Large intestine (tissue), 3 donors: ENCODE measurements around the gene KHDC1. TPM values are rescaled to one million over a fixed set of nuclear protein-coding genes. Genes with fewer than 3 reads are reported as not detected.
"Not testable (repeated sequence)": the region's sequence is repeated elsewhere in the genome, so short reads cannot be mapped to it uniquely, and the experiment has no call there.

Source experiments
- DNase-seq, 2 donors: peaks; one replicate each; pipeline versions ENCODE4 v3.0.0 to v3.0.0-alpha.2; 2013
- H3K27ac ChIP-seq: one replicate; pipeline ENCODE4 v1.5.1; 2013; ENCODE audit warnings: low read length
- H3K27me3 ChIP-seq: 2 replicates; pipeline ENCODE4 v1.6.1; 2013; ENCODE audit warnings: low read length; ENCODE audit not compliant: control insufficient read depth, insufficient read depth
- H3K36me3 ChIP-seq: 2 replicates; pipeline ENCODE4 v1.6.1; 2013; ENCODE audit warnings: low read length; ENCODE audit not compliant: control insufficient read depth, insufficient read depth
- H3K4me1 ChIP-seq: one replicate; pipeline ENCODE4 v1.6.1; 2013; ENCODE audit warnings: low read length; ENCODE audit not compliant: control insufficient read depth, insufficient read depth
- H3K4me3 ChIP-seq: one replicate; pipeline ENCODE4 v1.5.1; 2013; ENCODE audit warnings: low read length
- H3K9me3 ChIP-seq: one replicate; pipeline ENCODE4 v1.6.1; 2013; ENCODE audit warnings: mild to moderate bottlenecking, low read depth, low read length, moderate library complexity; ENCODE audit not compliant: control insufficient read depth
- WGBS: methylation state at CpG from one replicate; pipeline ENCODE4 v1.1.5; 2013; ENCODE audit warnings: low lambda C conversion rate; ENCODE audit not compliant: insufficient coverage; 5-methylcytosine and 5-hydroxymethylcytosine counted together
- polyA plus RNA-seq: library from polyadenylated mRNA; unstranded; fragments of 120-200 nt; gene quantifications from one replicate; pipeline ENCODE4 v1.2.1, GENCODE V29; 2013

Gene KHDC1
- polyA plus RNA-seq, 1 donor: 4.2 TPM

- Histone ChIP-seq H3K4me1 (no peaks in the 10 kb centered on the region), H3K27ac (no peak overlapping the region), H3K4me3 (no peak overlapping the region), H3K27me3 (no peaks in the 10 kb centered on the region), H3K9me3 (no peaks in the 10 kb centered on the region), H3K36me3 (no peaks in the 10 kb centered on the region)
- DNase-seq: no peak
Measured at GRCh38 chr6:73290435-73290834, 27.4 kb upstream of the KHDC1 start.

GRCh38 chr6:73286752-73287151 is 23.8 kb upstream of the KHDC1 start:
- H3K9me3 ChIP-seq: no peaks in the 10 kb centered on the region
- no peak overlapping the region for H3K27ac ChIP-seq
- H3K4me3 ChIP-seq: no peak overlapping the region
- WGBS: 100% methylated on average over 3 of the region's 6 CpGs
- H3K4me1 ChIP-seq: no peaks in the 10 kb centered on the region
- no peaks in the 10 kb centered on the region for H3K27me3 ChIP-seq
- no peaks in the 10 kb centered on the region for H3K36me3 ChIP-seq
- DNase-seq: no peak

GRCh38 chr6:73285674-73286283 is 22.8 kb upstream of the KHDC1 start:
- Histone ChIP-seq H3K36me3 (no peaks in the 10 kb centered on the region), H3K27me3 (no peaks in the 10 kb centered on the region), H3K4me3 (no peak overlapping the region), H3K4me1 (no peaks in the 10 kb centered on the region), H3K27ac (no peak overlapping the region), H3K9me3 (no peaks in the 10 kb centered on the region)
- no peak for DNase-seq
- WGBS: 100% methylated on average over 1 of the region's 3 CpGs

- DNase-seq: no peak
- no peak overlapping the region for H3K27ac ChIP-seq
- H3K4me1 ChIP-seq: no peaks in the 10 kb centered on the region
- no CpG with 5 or more reads among the region's 5 CpGs for WGBS
- H3K4me3 ChIP-seq: no peak overlapping the region
- no peaks in the 10 kb centered on the region for H3K9me3 ChIP-seq
- H3K27me3 ChIP-seq: no peaks in the 10 kb centered on the region
- no peaks in the 10 kb centered on the region for H3K36me3 ChIP-seq
Measured at GRCh38 chr6:73282871-73283270, 19.9 kb upstream of the KHDC1 start.

- not testable (repeated sequence) for H3K4me3 ChIP-seq, H3K27ac ChIP-seq, H3K36me3 ChIP-seq, DNase-seq, H3K27me3 ChIP-seq, H3K4me1 ChIP-seq, H3K9me3 ChIP-seq
- WGBS: no CpG with 5 or more reads among the region's 4 CpGs
Measured at GRCh38 chr6:73281684-73282083, 18.7 kb upstream of the KHDC1 start.

- not testable (repeated sequence) for H3K4me1 ChIP-seq, DNase-seq, H3K27me3 ChIP-seq, H3K4me3 ChIP-seq, H3K9me3 ChIP-seq, H3K36me3 ChIP-seq, H3K27ac ChIP-seq
- 100% methylated on average over 1 of the region's 13 CpGs for WGBS
Measured at GRCh38 chr6:73269296-73269695, 6.3 kb upstream of the KHDC1 start.

GRCh38 chr6:73268896-73269295 is 5.9 kb upstream of the KHDC1 start:
- H3K36me3 ChIP-seq, H3K27me3 ChIP-seq, H3K9me3 ChIP-seq, H3K4me1 ChIP-seq, H3K4me3 ChIP-seq, H3K27ac ChIP-seq, DNase-seq: not testable (repeated sequence)
- no CpG with 5 or more reads among the region's 27 CpGs for WGBS

GRCh38 chr6:73264446-73264845 is 1.4 kb upstream of the KHDC1 start:
- no peak overlapping the region for H3K27ac ChIP-seq
- peaks cover 6% of the 10 kb centered on the region for H3K4me1 ChIP-seq
- no peak for DNase-seq
- no peak overlapping the region for H3K4me3 ChIP-seq
- no peaks in the 10 kb centered on the region for H3K27me3 ChIP-seq
- WGBS: no CpG with 5 or more reads among the region's 3 CpGs
- H3K36me3 ChIP-seq: no peaks in the 10 kb centered on the region
- peaks cover 7% of the 10 kb centered on the region for H3K9me3 ChIP-seq

- DNase-seq: no peak
- 73% methylated on average over 2 of the region's 7 CpGs for WGBS
- peak overlapping the region; percentile 57 for H3K27ac ChIP-seq
- peaks cover under 1% of the 10 kb centered on the region for H3K9me3 ChIP-seq
- peak overlapping the region; percentile 65 for H3K4me3 ChIP-seq
- no peaks in the 10 kb centered on the region for H3K36me3 ChIP-seq
- H3K27me3 ChIP-seq: no peaks in the 10 kb centered on the region
- peaks cover 6% of the 10 kb centered on the region for H3K4me1 ChIP-seq
Measured at GRCh38 chr6:73263570-73263909, 544 bp upstream of the KHDC1 start.

GRCh38 chr6:73258721-73259120 is 4.3 kb downstream of the KHDC1 start:
- H3K9me3 ChIP-seq: no peaks in the 10 kb centered on the region
- no peaks in the 10 kb centered on the region for H3K36me3 ChIP-seq
- no CpG with 5 or more reads among the region's 1 CpG for WGBS
- no peak overlapping the region for H3K27ac ChIP-seq
- no peak overlapping the region for H3K4me3 ChIP-seq
- peaks cover 6% of the 10 kb centered on the region for H3K4me1 ChIP-seq
- no peaks in the 10 kb centered on the region for H3K27me3 ChIP-seq
- no peak for DNase-seq

GRCh38 chr6:73254323-73254722 is 8.7 kb downstream of the KHDC1 start:
- not testable (repeated sequence) for H3K36me3 ChIP-seq, H3K27ac ChIP-seq, H3K4me3 ChIP-seq, DNase-seq, H3K9me3 ChIP-seq, H3K27me3 ChIP-seq, H3K4me1 ChIP-seq
- 88% methylated on average over 2 of the region's 5 CpGs for WGBS
